GM19351 (cell line): Measurements from ENCODE around the gene ASTN2.

Experiments used
- ATAC-seq: cut with Tn5 transposase; IDR thresholded peaks from one replicate; pipeline ENCODE4 v1.9.1; 2021; ENCODE audit warnings: mild to moderate bottlenecking, moderate library complexity; ENCODE audit not compliant: unreplicated experiment

ASTN2 gene

DNA sequence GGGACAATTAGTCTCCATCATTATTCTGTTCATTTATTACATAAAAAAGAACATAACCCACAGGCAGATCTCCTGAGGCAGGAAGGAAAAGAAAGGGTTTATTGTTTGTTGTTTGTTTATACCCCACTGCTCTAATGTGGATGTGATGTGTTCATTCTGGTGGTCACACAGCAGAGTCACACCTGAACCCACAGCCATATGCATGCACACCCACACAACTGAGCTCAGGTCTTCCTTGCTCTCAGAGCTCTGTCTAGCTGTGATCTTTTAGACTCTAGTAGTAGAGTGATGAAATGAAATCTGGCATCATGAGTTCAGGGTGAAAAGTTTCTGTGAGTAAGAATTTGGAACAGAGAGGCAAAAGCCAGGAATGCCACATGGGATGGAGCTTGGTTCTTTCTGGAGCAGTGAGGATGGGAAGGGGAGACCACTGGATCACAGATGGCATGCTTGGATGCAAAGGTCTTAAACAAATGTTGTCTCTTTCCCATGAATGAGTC is 1034.3 kb downstream of the ASTN2 start:
- ATAC-seq: peak; percentile 74

DNA sequence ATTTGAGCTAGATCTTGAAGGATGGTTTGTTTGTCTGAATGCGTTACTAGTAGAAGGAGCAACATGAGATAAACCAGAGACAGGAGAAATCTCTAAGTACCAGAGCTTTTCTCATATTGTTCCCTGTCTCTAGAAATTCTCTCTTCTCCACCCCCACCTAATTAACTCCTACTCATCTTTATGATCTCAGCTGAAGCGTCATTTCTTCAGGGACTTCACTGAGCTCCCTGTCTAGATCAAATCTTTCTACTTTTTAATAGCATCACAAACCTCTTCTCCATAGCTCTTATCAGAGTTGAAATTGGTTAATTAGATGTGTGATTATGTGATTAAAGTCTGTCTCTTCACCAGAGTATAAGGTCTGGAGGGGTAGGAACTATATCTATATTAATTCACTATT is 1035.0 kb downstream of the ASTN2 start:
- ATAC-seq: no peak

DNA sequence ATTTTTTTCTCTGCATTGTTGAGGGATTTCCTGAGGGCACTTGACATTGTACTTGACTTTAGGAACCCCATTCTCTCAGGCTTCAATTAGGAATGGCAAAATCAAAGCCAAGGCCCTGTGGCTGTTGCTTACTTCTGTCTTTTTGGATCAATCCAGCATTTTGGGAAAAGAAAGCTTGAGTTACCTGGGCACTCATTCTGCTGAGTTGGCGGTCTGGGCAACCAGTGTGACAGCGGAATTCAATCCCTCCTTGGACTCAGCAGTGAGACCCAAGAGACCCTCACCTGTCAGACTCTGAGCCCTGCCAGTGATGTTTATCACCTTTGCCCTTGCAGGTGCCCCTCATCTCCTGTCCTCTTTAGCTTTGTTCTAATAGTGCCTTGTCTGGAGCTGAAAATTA is 1036.0 kb downstream of the ASTN2 start:
- no peak for ATAC-seq

DNA sequence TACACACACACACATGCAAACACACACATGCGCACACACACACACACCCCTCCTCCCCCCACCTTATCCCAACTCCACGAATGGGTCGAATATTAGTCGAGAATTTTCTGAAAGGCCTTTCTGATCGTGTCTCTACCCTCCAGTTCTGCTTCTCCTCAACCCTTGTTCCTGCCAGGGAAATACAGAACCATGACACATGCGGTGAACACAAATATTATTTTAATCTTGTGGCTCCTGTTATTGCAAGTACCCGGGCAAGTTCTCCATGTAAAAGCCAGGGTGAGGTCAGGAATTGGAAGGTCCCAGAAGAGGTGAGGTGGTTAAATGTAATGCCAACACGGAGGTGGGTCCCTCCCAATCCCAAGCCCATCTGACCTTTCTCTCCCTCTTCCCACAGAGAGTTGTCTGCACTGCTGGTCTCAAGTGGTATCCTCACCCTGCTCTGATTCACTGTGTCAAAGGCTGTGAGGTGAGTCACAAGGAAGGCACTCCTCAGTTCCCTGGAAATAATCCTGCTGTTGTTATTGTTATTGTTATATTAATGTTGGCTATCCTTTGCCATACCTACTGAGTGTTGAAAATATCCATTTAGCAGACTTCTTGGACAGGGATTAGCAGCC is 1037.6 kb downstream of the ASTN2 start:
- ATAC-seq: no peak
